Raji (cell line): ENCODE results near the gene MROH9.

ENCODE experiments used
- POLR2A ChIP-seq: IDR thresholded peaks from 2 replicates; pipeline ENCODE4 v1.6.1; 2011; ENCODE audit warnings: low read depth, low read length, control low read depth; ENCODE audit not compliant: insufficient read depth

MROH9 gene

DNA sequence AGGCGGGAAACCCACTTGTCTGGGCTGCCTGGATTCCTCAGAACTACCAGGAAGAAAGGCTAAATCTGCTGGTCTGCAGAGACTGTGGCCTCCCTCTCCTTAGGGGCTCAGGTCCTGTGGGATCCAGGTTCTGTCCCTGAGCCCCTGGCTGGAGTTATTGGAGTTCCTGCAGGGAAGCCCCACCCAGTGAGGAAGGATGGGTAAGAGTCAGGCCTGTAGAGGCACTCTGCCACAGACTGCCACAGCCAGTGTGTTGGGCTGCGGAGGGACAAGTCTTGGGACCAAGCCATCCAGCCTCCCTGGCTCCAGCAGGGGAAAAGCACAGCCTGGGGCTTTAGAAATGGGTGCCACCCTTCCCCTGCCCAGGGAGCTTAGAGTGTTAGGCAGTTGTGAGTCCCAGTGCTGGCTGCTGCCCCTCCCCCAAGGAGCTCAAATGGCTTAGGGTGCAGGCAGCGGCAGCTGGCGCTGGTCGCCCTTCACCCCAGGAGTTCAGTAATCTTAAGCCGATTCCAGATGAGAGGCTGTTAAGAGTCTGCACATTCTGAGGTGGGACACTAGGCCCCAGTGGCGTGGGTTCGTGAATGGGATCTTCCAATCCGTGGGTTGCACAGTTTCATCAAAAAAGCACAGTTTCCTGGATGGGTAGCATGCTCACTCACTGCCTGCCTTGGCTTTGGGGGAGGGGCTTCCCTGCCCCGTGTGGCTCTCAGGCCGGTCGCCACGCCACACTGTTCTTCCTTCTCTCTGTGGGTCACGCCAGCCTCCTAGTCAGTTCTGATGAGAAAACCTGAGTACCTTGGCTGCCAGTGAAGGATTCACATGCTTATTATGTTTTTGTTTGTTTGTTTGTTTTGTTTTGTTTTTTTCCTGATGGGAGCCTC lies 97.7 kb downstream of the MROH9 start:
- no peak for TF ChIP-seq POLR2A

- TF ChIP-seq POLR2A, result no peak
Observed at GRCh38 chr1:171037626-171038025, 102.3 kb downstream of the MROH9 start.

DNA sequence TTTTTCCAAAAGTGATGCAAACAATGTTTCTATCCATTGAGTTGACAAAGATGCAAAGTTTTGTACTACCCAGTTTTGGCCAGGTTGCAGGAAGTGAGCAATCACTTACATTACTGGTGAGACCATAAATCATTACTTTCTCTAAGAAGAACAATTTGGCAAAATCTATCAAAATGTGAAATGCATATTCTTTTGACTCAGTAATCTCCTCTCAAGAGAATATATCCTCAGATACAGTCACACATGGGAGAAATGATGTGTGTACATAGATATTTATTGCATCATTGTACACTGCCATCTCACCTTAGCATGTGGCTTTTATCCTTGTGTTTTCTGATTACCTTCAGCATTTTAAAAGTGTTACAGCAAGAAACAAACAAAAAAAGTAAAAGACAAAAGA lies 103.0 kb downstream of the MROH9 start:
- no peak for TF ChIP-seq POLR2A

GRCh38 chr1:171048014-171048413 lies 112.7 kb downstream of the MROH9 start:
- no peak for TF ChIP-seq POLR2A

GRCh38 chr1:171052977-171053376 lies 117.6 kb downstream of the MROH9 start:
- no peak for TF ChIP-seq POLR2A

- no peak for TF ChIP-seq POLR2A
Observed at GRCh38 chr1:171055966-171056643, 120.8 kb downstream of the MROH9 start.

GRCh38 chr1:171061425-171062143 lies 126.2 kb downstream of the MROH9 start:
- TF ChIP-seq POLR2A, result no peak

DNA sequence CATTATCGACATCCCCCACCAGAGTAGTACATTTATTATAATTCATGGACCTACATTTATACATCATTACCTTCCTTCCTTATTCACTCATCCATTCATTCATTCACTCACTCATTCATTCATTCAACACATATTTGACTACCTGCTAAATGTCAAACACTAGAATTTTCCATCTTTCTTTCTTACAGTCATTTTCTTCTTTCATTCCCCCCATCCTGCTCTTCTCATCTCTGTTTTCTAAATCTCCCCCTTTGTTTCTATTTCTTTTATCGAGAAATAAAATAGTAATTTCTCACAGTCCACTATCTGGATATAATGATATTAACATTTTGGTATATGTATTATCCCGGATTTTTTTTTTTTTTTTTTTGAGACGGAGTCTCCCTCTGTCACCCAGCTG lies 127.6 kb downstream of the MROH9 start:
- no peak for TF ChIP-seq POLR2A

GRCh38 chr1:171075041-171075440 lies 139.7 kb downstream of the MROH9 start:
- no peak for TF ChIP-seq POLR2A

- no peak for TF ChIP-seq POLR2A
Observed at GRCh38 chr1:171081314-171081753, 146.0 kb downstream of the MROH9 start.

GRCh38 chr1:171081763-171082201 lies 146.4 kb downstream of the MROH9 start:
- no peak for TF ChIP-seq POLR2A

DNA sequence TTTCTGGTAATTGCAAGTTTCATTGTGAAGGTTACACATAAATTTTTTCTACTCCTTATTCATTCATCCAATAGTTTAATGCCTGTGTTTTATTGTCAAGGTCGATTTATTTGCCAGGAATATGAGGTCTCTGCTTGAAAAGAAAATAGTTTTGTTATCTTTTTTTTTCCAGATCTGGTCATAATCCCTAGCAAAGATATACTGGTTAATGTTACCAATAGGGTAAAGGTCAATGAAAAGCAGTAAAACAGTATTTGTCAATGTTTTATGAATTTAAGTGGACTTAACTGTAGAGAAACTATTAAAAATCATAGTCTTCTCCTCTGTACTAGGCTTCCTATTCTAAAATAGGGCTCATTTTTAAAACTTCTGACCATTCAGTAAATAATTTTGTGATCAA lies 147.3 kb downstream of the MROH9 start:
- no peak for TF ChIP-seq POLR2A

DNA sequence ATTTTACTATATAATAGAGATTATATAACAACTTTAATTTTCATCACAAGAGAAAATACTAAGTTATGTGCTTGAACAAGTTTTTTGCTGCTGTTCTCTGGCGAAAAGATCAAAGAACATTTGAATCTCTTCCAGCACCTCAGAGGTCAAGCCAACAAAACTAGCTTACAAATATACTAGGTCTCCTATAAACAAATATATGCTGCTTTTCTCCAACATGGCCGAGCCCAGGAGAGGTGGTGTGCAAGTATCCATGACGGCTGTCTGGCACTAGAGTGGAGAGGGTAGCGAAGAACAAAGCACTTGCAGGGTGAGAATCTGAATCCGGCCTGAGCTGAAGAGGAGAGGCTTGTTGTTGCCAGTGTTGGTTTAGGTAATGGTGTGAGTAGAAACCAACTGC lies 147.9 kb downstream of the MROH9 start:
- no peak for TF ChIP-seq POLR2A

GRCh38 chr1:171084091-171084490 lies 148.8 kb downstream of the MROH9 start:
- TF ChIP-seq POLR2A, result no peak

DNA sequence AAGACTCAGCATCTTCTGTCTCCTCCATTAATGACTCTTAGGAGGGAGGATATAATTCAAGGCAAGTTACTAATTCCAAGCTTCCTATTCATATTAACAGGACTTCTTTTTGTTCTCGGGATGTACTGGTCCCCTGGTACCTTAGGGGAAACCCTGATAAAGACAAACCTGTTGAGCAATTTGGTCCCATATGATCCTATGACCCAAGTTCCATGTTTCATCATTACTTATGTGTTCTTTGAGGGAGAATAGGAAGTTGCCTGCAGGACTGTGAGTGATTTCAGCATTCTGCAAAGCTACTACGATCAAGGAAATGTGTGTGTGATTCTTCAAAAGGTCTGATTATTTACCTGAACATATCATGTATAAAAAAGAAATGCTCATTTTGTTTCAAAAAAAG lies 149.5 kb downstream of the MROH9 start:
- no peak for TF ChIP-seq POLR2A
